A204.1 (cell line): ENCODE results near the gene FN1.

Experiments used
- FAIRE-seq: peaks from 2 replicates; lab custom pipeline; 2012; peaks lifted over from hg19 to GRCh38; lab: Jason Lieb, UNC

The FN1 gene

DNA sequence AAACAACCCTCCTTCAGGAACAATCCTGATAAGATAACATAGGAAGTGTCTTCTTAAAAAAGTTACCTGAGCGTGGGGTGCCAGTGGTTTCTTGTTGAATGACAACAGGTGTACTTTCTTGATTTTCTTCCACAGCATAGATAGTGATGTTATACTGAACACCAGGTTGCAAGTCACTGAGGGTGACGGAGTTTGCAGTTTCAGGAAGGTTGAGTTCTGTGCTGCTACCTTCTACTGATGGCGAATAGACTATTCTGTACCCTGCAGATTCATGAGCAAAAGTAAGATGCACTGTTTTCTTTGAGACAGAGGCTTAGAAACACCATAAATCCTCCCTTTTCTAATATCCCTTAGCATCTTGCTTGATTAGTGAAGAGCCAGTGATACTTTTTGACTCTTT is 28.8 kb downstream of the FN1 start:
- FAIRE-seq = no peak

DNA sequence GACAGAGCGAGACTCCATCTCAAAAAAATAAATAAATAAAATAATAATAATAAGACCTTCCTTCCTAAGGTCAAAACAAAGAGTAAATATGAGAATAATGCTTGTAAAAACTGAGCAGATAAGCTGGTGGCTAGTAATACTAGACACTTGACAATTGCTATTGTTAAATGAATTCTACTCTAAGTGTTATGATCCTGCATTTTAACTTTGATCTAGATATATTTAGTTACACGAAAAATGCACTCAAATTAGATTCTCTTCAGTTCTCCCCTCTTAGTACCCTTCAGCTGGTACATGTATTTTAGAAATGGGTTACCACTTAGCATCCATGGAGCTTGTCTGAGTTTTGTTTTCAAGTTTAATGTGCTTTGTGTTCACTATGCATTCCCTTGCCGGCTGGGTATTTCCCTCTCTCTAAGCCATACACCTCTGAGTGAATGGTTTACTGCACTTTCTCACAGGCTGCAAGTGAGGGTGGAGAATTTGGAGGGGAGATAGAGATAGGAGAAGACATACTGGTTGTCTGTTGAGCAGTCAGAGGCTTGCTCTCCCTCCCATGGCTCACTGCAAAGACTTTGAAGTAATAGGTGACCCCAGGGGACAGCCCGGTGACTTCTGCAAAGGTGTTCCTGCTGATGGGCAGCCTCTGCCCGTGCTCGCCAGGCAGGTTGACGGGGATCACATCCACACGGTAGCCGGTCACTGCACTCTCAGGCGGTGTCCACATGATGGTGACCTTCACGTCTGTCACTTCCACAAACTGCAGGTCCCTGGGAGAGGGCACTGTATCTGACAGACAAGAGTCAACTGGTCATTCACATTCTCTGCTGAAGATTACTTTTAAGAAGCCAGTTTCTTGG is 29.9 kb downstream of the FN1 start:
- no peak for FAIRE-seq

DNA sequence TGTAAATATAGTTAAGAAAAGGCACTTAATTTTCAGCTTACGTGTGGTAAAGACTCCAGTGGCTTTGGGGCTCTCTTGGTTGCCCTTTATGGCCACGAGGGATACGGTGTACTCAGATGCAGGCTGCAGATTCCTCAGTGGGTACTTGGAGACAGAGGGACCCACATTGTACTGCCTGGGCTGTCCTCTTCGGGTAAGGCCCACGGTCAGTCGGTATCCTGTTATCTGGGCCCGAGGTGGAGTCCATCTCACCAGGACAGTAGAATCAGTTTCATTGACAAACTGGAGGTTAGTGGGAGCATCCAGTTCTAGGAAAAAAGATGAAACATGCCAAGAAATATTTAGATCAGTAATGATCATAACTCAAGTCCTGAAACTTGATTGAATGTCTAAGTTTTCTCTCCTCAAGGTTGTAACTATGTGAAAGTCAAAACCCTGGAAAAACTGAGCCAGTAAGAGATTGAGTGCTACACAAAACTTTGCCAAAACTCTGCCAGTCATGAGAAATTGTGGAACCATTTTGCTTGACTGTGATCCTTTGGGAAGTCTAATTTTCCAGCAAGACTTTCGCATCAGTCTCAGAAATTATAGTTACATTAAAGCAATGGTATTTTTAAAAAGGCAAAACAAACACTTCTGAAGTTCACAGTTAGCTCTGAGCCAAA is 31.4 kb downstream of the FN1 start:
- no peak for FAIRE-seq

DNA sequence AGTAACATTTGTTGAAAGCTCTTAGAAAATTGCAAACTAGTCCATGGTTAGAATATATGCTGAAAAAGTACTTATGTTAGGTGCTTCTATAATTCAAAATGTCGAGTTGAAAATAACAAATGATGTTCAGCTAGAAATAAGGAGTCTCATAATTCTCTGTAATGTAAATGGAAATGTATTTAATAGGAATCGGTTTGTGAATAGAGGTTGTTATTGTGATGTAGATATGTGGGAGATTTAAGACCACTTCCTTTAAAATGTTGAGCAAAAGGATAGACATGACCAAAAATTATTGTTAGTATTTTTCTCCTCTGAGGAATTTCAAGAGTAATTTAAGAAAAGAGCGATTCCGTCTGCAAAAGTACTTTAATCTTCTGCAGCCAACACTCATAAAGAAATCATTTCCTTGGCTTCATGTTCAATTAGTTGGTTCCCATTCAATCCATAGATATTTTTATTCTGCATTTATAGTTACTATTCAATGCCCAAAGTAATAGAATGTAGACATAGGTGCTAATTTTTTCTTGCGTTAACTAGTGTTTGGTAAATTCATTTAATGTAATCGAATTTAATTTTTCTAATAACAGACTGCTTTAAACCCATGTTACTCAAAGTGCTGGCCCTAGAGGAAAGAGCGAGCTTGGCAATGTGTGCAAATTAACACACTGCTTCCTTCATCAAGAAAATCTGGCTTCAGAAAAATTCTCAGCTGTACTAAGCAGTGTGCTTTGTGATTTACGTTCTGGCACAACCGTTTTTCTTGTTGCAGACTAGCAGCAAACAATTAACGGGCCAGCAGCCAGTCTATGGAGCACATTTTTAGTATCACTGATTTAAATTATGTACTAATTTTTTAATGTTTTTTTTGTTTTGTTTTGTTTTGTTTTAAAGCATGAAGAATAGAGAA is 32.2 kb downstream of the FN1 start:
- FAIRE-seq = no peak

DNA sequence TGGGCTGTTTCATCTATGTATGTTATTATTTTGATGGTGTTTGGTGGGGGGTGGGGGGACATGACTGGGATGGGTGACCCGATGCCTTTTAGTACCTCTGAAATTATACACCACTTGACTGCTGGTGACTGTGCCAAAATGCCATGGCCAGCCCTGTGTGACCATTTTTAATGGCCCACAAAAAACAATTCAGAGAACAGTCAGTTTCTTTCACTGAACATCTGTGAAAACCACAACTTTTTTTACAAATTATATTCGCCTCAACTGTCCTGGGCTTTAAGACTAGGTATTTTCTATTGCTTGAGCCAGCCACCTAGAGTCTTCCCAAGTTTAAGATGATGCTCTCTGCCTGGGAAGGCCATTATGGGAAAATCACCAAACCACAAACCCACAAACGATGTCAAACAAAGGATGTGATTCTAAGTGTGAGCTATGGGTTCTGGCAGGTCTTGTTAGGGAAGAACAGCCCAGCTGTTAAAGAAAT is 33.9 kb downstream of the FN1 start:
- no peak for FAIRE-seq

DNA sequence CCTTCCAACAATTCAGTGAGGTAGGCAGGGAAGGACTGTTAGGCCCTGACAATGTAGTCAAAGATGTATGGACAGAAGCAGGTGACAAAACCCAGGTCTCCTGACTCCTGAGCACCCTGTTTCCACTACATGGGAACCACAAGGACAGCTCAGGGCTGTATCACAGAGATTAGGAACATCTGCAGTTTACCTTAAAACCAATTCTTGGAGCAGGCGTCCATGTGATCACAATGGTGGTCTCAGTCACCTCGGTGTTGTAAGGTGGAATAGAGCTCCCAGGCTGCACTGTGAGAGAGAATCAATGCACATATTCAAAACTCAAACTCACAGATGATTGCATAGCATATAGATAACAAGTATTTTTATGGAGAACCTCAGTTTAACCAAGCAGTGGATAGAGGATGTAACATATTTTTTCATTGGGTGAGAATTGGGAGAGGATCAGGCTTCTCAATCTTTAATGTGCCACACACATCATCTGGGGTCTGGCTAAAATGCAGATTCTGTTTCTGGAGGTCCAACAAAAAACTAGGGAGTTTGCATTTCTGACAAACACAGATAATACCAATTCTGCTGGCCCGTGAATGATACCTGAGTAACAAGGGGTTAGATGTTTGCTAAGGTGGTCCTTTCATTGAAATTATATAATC is 36.7 kb downstream of the FN1 start:
- FAIRE-seq = no peak

DNA sequence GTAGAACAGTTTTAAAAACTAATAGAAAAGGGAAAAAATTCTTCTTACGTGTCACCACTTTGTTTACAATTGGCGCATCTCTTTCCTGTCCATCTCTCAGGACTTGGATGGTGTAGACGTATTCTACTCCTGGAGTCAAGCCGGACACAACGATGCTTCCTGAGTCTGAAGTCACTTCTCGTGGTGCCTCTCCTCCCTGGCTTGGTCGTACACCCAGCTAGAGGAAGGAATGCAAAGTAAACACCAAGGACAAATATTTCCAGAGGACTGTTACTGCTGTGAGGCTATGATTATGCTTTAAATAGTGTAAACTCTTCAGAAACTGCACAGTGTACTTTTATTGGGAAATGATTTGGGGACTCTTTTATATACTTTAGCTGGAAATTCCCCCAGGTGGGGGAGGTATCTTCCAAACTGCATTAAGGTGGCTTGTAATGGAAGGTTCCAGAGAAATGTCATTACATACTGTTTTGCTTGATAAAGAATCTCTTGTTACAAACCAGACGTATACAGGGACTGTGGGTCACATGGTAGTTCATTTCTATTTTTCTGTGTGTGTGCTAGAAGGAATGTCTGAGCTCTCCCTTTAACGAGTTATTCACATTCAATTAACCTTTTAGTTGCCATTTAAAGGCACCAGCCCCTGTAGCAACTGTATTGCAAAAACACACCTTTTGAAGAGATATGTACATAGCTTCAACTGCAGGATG is 38.1 kb downstream of the FN1 start:
- no peak for FAIRE-seq

DNA sequence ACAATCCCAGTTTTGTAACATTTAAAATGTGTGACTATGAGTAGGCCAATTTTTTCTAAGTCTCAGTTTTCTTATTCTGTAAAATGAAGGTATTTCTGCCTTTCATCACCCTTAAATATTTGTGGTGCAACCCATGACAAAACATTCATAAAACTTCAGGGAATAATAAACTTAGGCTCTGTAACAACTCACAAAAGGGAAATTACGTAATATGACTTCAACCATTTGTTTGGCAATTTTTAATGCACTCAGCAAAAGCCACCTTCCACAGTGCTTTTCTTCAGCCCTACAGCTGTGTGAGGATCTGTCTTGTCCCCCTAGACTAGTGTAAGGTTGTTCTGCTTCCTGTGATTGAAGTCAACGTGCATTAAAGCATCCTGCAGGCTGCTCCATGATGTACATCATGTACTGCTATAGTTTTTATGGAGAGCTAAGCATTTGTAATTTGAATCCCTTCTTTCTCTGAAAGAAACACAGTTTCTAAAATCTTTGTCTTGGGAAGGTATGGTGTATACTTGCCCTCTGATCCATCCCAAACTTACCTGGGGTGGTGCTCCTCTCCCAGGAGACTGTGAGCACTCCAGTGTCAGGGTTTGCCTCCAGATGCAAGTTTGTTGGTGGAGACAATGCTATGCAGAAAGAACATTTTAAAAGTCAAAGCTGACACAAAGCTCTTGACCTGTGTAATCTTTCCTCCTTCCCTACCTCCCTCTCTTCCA is 39.1 kb downstream of the FN1 start:
- no peak for FAIRE-seq

DNA sequence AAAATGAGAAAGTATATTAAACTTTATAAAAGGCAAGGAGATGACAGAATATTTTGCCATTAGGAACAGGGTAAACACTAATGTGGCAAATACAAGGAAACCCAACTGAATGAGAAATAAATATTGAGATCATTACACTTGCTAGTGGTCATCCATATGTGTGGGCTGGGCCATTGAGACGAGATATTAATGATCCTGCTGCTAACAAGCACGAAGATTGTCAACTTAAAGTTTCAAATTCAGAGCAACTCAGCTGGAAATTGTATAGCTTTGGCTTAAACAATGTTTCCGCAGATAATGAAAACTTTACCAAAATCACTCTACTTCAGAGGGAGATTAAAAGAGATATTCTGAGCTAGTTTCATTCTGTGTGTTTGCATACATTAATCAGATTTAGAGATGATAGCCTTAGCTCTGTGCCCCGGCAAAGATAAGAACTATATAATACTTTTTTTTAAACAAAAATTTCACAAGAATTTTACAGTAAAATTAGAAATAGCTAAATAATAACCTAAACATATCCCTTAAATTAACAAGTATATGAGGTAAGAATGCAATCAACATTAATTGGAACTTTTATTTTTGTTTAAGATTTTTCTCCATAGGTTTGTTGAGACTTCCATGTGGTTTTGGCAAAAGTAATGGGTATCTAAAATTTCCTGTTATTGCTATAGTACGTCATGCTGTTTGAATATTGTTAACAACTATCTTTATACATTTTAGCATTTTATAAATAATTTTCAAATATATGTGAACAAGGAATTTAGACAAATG is 40.0 kb downstream of the FN1 start:
- FAIRE-seq = no peak

DNA sequence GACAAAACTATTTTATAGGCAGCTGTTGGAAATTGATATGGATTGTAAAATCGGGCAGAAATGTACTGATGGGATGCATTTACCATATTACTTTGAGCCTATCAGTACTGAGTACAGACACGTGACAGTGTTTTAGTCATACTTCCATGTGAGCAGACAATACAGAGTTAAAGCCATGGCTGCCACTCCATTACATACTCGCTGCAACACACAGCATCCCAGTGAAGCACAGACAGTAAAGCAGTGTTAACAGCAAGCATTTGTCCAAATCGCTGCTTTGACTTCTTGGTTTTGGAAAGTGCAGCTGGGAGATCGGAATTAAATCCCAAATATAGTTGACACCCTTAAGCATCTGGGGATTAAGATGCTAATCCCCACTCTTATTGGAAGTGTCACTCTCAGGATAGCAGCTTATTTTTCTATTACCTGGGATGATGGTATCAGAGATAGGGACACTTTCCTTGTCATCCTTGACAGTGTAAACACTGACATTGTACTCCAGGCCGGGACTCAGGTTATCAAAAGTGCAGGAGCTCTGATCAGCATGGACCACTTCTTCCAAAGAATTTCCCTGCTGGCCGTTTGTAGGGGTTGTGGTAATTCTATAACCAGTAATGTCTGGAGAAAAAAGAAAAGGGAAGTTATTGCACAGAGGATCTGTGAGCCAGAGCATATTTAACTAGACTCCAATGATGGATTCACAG is 41.6 kb downstream of the FN1 start:
- no peak for FAIRE-seq

DNA sequence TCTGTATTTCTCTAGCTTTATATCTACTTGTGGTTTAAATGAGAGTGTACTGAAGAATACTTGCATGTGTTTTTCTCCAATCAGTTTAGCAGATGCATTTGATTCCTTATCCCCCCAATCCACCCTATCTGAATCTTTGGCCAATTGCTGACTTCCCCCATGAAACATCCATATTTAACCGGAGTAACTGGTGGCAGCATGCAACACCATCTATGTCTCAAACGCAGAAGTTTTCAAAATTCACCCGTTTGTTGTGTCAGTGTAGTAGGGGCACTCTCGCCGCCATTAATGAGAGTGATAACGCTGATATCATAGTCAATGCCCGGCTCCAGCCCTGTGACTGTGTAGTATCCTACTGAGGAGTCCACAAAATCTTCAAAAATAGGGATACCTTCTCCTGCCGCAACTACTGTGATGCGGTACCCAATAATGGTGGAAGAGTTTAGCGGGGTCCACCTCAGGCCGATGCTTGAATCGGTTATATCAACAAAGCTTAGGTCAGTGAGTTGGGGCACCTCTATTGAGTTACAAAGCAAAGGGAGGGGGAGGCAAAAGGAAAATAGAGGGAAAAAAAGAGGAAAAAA is 43.1 kb downstream of the FN1 start:
- no peak for FAIRE-seq

DNA sequence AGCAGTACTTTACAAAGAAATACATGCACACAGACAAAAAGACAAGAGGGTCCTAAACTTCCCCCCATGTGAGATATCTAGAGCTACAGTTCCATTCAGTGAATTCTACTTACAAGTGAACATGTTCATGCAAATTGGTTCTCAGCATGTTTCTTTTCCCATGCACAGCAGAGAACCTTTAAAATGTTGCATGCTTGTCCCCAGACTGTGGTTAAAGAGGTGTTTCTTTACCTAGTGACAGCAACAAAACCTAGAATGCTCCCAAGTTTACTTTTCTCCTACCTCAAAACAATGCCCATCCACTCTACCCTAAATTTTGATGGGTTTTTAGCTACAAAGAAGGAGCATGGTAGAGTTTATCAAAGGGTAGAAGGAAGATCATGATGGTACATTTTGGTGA is 43.7 kb downstream of the FN1 start:
- FAIRE-seq = no peak

DNA sequence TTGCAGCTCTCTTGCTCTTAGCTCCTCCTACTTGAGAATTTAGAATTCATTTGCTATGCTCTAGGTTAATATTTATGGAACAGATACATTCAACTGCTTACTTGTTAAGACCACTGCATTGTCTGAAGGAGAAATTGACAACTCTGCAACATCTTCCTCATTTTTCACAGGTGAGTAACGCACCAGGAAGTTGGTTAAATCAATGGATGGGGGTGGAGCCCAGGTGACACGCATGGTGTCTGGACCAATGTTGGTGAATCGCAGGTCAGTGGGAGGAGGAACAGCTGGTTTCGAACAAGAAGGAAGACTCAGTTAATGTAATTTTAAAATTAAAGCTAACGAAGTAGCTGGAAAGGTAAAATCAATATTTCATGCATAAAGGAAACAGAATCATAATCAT is 44.3 kb downstream of the FN1 start:
- FAIRE-seq = no peak

DNA sequence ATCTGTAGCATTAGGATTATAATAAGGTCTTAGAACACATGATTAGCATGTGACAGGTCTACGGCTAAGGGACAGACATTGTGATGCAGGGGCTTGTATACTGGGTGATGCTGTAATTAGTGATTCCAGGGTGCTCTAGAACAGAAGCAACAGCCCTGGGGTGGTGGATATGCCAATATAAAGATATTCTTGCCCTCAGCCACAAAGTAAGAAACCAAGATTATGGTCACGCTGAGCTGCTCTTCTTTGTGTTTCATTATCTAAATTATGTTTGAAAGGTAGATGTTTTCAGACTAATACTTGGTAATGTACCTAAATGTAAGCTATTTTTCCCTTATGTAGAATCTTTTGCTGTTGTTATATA is 45.3 kb downstream of the FN1 start:
- FAIRE-seq = no peak

DNA sequence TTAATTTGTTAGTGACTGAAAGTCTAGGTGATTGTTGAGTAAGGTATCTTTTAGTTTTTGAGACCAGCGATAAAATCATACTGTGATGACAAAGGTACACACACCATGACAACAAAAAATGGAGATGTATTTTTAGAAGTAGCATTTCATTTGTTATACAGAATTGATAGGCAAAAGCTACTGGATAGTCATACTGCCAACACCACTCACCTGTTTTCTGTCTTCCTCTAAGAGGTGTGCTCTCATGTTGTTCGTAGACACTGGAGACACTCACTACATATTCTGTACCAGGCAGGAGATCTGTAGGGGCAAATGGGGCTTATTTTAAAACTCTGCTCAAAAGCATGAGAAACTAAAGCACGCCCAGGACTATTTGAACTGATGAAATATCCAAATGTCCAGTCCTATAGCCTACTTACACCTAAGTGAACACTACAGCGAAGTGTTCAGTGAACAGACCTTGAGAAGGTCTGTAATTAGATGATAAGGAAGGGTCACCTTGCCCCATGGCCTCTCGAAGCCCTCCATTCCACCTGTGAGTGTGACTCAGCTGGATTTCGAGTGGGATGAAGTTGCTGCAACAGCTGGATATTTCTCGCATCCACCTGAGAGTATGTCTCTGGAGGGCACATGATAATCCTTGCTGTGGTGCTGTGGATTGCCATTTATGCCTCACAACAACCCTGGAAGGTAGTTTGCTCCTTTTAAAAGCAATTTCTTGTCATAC is 47.7 kb downstream of the FN1 start:
- no peak for FAIRE-seq

DNA sequence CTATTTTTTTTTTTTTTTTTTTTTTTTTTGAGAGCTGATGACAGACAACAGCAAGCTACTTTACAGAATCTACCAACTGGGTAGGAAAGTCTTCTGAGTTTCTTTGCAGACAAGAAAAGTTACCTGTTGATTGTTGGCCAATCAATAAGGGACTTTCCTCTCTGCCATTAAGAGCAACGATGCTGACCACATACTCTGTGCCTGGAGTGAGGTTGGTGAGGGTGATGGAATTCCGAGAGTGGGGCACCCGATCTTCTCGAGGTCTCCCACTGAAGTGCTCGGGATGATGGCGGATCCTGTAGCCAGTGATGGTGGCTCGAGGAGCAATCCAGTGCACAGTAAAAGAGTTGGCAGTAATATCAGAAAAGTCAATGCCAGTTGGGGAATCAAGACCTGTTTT is 49.3 kb downstream of the FN1 start:
- no peak for FAIRE-seq

DNA sequence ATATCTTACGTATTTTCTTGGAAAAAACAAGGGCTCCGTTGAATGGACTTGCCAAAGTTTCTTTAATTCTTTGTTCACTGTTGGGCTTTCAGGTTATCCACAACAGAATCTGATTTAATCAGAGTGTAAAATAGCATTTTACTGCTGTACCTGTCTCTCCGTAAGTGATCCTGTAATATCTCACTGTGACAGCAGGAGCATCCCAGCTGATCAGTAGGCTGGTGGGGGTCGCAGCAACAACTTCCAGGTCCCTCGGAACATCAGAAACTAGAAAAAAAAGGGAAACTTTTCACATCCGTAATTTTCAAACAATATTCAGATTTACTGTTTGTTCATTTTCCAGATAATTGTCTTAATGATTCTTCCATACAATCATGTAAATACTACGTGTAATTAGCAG is 51.2 kb downstream of the FN1 start:
- no peak for FAIRE-seq

DNA sequence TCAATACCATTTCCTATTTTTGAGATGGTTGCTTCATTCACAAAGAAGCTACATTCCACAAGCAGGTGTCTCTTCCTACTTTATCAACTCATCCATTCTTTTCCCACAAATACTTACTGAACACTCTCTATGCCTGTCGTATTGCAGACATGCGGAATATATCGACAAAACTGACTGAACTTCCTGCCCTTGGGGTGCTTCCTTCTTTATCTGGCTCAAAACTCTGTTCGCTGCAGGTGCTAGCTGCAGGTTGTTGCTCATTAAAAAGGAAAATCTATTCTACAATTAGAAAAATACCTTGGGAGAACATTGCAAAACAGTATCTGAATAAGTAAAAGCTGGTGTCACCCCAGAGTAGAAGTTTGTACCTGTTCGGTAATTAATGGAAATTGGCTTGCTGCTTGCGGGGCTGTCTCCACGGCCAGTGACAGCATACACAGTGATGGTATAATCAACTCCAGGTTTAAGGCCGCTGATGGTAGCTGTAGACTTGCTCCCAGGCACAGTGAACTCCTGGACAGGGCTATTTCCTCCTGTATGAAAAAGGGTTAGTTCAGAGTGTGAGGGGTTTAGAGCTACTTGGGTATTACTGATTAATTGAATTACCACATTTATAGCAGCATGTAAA is 52.1 kb downstream of the FN1 start:
- FAIRE-seq = no peak
